Neural progenitor cell (in vitro differentiated cells): ENCODE data around the gene PLAGL1.

Experiments
- CTCF ChIP-seq: fragments of 200-600 bp; sonication (generic); IDR thresholded peaks from 2 replicates; pipeline ENCODE4 v1.5.1; 2017; ENCODE audit warnings: antibody characterized with exemption, mild to moderate bottlenecking
- EZH2 ChIP-seq: fragments of 200-600 bp; sonication (generic); IDR thresholded peaks from 2 replicates; pipeline ENCODE4 v1.6.1; 2017; ENCODE audit warnings: antibody characterized with exemption, mild to moderate bottlenecking, moderate library complexity
- EZH2phosphoT487 ChIP-seq: fragments of 200-600 bp; sonication (generic); IDR thresholded peaks from 2 replicates; pipeline ENCODE4 v1.6.1; 2017; ENCODE audit warnings: antibody characterized with exemption

- no peak for TF ChIP-seq CTCF
- no peak for TF ChIP-seq EZH2
- no peak for TF ChIP-seq EZH2phosphoT487
These were observed 71.0 kb downstream of the PLAGL1 start for GRCh38 chr6:143936778-143937667.
